ENCODE measurements around the gene RSPH6A. TPM values are rescaled to one million over a fixed set of nuclear protein-coding genes. Genes with fewer than 3 reads are reported as not detected.

Gene RSPH6A
- total RNA-seq, 4 donors from 2014 or later = 0.38 to 0.68 TPM; not detected in 2

DNA sequence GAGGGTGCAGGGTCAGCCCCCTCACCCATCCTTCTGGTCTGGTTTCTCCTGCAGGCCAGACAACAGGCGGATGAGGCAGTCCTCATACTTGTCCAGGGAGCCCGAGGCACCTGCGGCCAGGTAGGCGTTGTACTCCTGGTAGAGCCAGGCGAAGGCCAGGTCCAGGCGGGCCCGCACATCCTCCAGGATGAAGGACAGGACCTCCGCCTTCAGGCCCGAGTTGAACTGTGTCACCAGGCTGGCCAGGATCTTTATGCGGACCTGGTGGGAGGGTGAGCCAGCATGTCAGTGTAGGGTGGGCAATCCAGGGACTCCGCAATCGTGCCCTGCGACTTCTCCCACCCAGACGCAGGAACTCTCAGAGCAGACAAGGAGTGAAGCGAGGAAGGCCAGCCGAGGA is 13.8 kb upstream of the RSPH6A start:
- WGBS = 88% methylated on average over 12 of the region's 16 CpGs
- no peak for DNase-seq (ENCODE audit: low spot score in 2 of 2)
- Histone ChIP-seq H3K36me3 (peaks cover 97% of the 10 kb centered on the region), H3K27me3 (no peaks in the 10 kb centered on the region), H3K27ac (no peak overlapping the region), H3K4me3 (no peak overlapping the region), H3K4me1 (peaks cover 10% of the 10 kb centered on the region), H3K9me3 (no peaks in the 10 kb centered on the region)
- no peak for TF ChIP-seq POLR2A (IDR thresholded peaks at IDR 0.05)
- no peak for TF ChIP-seq POLR2AphosphoS5 (IDR thresholded peaks at IDR 0.05)
- TF ChIP-seq, protein P1, sequence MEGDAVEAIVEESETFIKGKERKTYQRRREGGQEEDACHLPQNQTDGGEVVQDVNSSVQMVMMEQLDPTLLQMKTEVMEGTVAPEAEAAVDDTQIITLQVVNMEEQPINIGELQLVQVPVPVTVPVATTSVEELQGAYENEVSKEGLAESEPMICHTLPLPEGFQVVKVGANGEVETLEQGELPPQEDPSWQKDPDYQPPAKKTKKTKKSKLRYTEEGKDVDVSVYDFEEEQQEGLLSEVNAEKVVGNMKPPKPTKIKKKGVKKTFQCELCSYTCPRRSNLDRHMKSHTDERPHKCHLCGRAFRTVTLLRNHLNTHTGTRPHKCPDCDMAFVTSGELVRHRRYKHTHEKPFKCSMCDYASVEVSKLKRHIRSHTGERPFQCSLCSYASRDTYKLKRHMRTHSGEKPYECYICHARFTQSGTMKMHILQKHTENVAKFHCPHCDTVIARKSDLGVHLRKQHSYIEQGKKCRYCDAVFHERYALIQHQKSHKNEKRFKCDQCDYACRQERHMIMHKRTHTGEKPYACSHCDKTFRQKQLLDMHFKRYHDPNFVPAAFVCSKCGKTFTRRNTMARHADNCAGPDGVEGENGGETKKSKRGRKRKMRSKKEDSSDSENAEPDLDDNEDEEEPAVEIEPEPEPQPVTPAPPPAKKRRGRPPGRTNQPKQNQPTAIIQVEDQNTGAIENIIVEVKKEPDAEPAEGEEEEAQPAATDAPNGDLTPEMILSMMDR (IDR thresholded peaks at IDR 0.05) = no peak
- TF ChIP-seq EP300 (IDR thresholded peaks at IDR 0.05) = no peak

DNA sequence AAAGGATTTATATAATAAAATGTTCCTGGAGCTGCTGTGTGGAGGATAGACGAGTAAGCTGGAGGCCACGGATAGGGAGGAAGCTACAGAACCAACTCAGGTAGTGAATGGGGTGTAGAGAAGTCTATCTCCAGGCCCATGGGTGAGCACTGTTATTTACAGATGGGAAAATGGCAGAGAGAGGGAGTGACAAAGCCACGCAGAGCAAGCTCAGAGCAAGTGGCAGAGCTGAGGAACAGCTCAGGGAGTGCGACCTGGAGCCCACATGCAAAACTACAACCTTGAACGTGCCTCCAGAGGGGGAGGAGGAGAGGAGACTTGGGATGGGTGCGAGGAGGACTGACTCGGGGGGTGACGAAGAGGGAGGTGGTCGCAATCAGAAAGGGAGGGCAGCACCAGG is 13.4 kb upstream of the RSPH6A start:
- Histone ChIP-seq H3K36me3 (peaks cover 97% of the 10 kb centered on the region), H3K9me3 (no peaks in the 10 kb centered on the region)
- 92% methylated on average over 9 of the region's 9 CpGs for WGBS

DNA sequence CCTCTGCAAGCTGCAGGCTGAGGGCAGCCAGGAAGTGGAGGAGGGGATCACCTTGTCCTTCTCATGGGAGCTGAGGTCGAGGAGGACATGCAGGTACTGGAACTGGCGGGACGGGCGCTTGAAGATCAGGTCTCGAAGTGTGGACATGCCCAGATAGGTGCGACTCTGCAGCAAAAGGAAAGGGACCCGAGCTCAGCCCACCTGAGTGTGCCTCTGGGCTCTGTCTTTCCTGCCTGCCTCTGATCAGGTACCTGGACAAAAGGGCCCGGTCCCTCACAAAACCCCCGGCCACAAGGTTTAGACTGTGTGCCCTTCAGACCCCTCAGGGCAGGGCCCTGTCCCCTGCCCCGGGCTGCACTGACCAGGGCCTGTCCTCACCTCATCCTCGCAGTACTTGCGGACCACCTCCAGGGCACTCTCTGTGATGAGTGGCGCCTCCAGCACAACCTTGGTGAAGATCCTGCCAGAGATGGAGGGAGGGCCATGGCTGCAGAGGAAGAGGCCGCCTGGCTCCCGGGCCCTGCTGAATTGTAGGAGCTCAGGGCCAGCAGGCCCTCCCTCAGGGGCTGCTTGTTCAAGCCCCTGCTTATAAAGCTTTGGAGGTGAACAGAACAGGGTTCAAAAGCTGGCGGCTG is 12.5 kb upstream of the RSPH6A start:
- Histone ChIP-seq H3K36me3 (peaks cover 98% of the 10 kb centered on the region), H3K4me1 (peaks cover 10% of the 10 kb centered on the region), H3K9me3 (no peaks in the 10 kb centered on the region), H3K27me3 (no peaks in the 10 kb centered on the region), H3K27ac (no peak overlapping the region), H3K4me3 (no peak overlapping the region)
- WGBS = 91% methylated on average over 16 of the region's 16 CpGs
- TF ChIP-seq, protein P1 (IDR thresholded peaks at IDR 0.05) = no peak
- TF ChIP-seq POLR2A (IDR thresholded peaks at IDR 0.05) (no peak), EP300 (IDR thresholded peaks at IDR 0.05) (no peak), POLR2AphosphoS5 (IDR thresholded peaks at IDR 0.05) (no peak)
- no peak for DNase-seq (ENCODE audit: low spot score in 2 of 2)

More for the DNA sequence above, 13.4 kb upstream of the RSPH6A start:
- no peak overlapping the region for H3K27ac ChIP-seq
- TF ChIP-seq POLR2A (IDR thresholded peaks at IDR 0.05) (no peak), POLR2AphosphoS5 (IDR thresholded peaks at IDR 0.05) (no peak), EP300 (IDR thresholded peaks at IDR 0.05) (no peak)
- TF ChIP-seq, protein P1 (IDR thresholded peaks at IDR 0.05) = no peak
- H3K4me1 ChIP-seq = peaks cover 10% of the 10 kb centered on the region
- no peaks in the 10 kb centered on the region for H3K27me3 ChIP-seq
- no peak for DNase-seq (ENCODE audit: low spot score in 2 of 2)
- H3K4me3 ChIP-seq = no peak overlapping the region

DNA sequence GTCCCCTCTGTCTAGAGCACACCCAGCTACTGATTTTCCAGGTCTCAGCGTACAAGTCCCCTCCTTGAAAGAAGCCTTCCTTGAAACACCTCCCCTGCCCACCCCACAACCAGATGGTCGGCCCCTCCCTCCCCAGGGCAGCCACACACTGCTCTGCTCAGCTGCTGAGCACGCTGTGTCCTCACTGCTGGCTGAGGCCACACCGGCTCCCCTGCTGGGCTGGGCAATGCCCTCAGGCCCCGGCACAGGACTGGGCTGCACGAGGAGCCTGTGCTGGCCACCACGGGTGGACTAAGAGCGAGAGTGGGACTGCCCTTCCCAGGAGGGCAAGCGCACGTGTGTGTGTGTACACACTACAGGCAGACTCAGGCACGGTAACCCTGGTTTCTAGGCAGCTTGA is 11.8 kb upstream of the RSPH6A start:
- Histone ChIP-seq H3K4me1 (peaks cover 10% of the 10 kb centered on the region), H3K27me3 (no peaks in the 10 kb centered on the region), H3K27ac (no peak overlapping the region), H3K4me3 (no peak overlapping the region), H3K9me3 (no peaks in the 10 kb centered on the region), H3K36me3 (peaks cover 96% of the 10 kb centered on the region)
- no peak for DNase-seq (ENCODE audit: low spot score in 2 of 2)
- WGBS = 81% methylated on average over 8 of the region's 11 CpGs
- TF ChIP-seq POLR2A (IDR thresholded peaks at IDR 0.05) = no peak
- TF ChIP-seq, protein P1 (IDR thresholded peaks at IDR 0.05) = no peak
- no peak for TF ChIP-seq POLR2AphosphoS5 (IDR thresholded peaks at IDR 0.05)
- TF ChIP-seq EP300 (IDR thresholded peaks at IDR 0.05) = no peak

DNA sequence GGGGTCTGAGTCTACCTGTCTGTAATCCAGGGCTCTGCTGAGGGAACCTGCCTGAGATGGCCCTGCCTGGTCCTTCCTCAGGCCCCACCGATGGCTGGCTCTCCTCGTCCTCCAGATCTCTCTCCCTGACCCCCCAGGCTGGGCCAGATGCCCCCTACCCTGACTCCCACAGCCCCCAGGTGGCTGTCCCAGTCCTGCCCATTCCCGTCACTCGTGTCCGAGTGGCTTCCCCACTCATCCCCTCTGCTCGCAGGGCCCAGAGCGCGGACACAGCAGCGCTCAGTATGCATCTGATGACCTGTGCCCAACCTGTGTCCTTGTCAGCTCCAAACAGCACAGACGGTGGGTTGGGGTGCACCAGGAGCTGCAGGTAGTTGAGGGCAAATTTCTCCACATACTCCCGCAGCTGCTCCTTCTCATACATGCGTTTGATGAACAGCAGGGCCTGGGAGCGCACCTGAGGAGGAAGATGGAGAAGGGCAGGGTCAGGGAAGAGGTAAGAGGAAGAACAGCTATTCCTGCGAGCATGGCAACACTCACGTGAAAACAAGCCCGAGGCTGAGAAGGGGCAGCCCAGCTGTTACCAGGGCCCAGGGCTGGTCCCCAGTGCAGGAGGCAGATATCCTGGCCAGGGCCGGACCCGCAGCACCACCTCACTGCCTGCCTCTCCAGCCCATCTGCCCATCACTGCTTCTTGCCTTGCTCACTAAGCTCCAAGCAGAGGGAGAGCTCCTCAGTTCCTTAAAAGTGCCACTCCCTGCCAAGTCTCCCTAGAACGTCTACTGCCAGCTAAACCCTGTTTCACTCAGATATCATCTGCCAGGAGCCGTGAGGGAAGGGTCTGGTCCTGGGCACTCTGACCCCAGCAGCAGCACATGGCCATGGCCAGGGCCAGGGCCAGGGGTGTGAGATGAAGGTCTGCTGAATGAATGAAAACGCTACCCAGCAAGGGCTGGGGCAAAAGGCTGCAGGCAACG is 11.1 kb upstream of the RSPH6A start:
- WGBS = 82% methylated on average over 20 of the region's 22 CpGs

More for the DNA sequence above, 11.1 kb upstream of the RSPH6A start:
- Histone ChIP-seq H3K36me3 (peaks cover 96% of the 10 kb centered on the region), H3K4me1 (peaks cover 10% of the 10 kb centered on the region), H3K4me3 (no peak overlapping the region), H3K9me3 (no peaks in the 10 kb centered on the region), H3K27ac (no peak overlapping the region), H3K27me3 (no peaks in the 10 kb centered on the region)
- TF ChIP-seq POLR2AphosphoS5 (IDR thresholded peaks at IDR 0.05) (no peak), POLR2A (IDR thresholded peaks at IDR 0.05) (no peak), EP300 (IDR thresholded peaks at IDR 0.05) (no peak)
- TF ChIP-seq, protein P1 (IDR thresholded peaks at IDR 0.05) = no peak
- no peak for DNase-seq (ENCODE audit: low spot score in 2 of 2)

All from suprapubic skin (tissue), 4 donors.